Measurements from ENCODE around the gene CEP85. TPM values are rescaled to one million over a fixed set of nuclear protein-coding genes. Genes with fewer than 3 reads are reported as not detected.

Gene CEP85
- total and polyA plus RNA-seq, 10 of the 15 experiments (the other 5 are each of a cell fraction or from before 2014, with no cell fraction given): 8.4 to 26.8 (median 21.5) TPM

DNA sequence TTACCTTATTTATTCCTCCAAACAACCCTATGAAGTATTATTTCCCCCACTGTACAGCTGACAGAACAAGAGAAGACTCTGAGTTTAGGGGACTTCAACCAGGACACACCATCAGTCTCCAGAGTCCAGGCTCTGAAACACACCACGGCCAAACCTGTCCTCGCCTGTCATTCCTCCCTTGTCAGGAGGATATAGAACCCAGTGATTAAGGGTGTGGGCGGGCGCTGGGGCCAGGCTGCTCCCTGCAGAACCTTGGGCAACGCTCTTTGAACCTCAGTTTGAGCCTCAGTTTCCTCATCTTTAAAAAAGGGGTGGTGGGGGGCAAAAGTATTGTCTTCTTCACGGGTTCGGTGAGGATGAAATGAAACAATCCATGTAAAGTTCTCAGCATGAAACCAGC is 9.4 kb upstream of the CEP85 start:
- Histone ChIP-seq H3K79me2 (ENCODE audit: control insufficient read depth, insufficient read depth, low read length) (no peaks in the 10 kb centered on the region), H3K4me2 (ENCODE audit: control insufficient read depth, insufficient read depth) (no peak overlapping the region), H3K36me3 (ENCODE audit: control insufficient read depth in 2 of 2, insufficient read depth in 2 of 2, low read length in 1 of 2) (no peaks in the 10 kb centered on the region), H3K9me3 (replicated peaks; ENCODE audit: control insufficient read depth, insufficient read depth, low read length) (no peaks in the 10 kb centered on the region), H3K4me3 (no peak overlapping the region), H4K20me1 (ENCODE audit: control insufficient read depth, insufficient read depth) (no peaks in the 10 kb centered on the region; the same call in 1 of the 2 replicates), H3K27me3 (replicated peaks in 1 of 2; ENCODE audit: control insufficient read depth in 2 of 2, insufficient read depth in 2 of 2, low read length in 1 of 2) (peaks cover 0 to 5% of the 10 kb centered on the region in 2 experiments; a peak in 2 of 4 replicates), H2AFZ (ENCODE audit: control insufficient read depth, low read depth, low read length) (no peak overlapping the region; the same call in 1 of the 2 replicates), H3K4me1 (ENCODE audit: control insufficient read depth, insufficient read depth, low read length) (no peaks in the 10 kb centered on the region), H3K9ac (ENCODE audit: control insufficient read depth, insufficient read depth, low read length) (no peak overlapping the region), H3K27ac (ENCODE audit: control insufficient read depth, insufficient read depth) (no peak overlapping the region)
- 40% methylated on average over 7 of the region's 7 CpGs for WGBS (ENCODE audit: insufficient coverage, insufficient replicate concordance, low lambda C conversion rate, missing lambda C conversion rate)
- FAIRE-seq: no peak
- in situ Hi-C loops (cut with MboI): no loop called here
- intact Hi-C loops (cut with micrococcal nuclease; ENCODE audit: unreplicated experiment): no loop called here
- ATAC-seq: no peak
- DNase-seq (ENCODE audit: low read depth, low spot score): no peak
- CTCF ChIA-PET: no interaction called here
- RAD21 ChIA-PET (ENCODE audit: unreplicated experiment): no interaction called here
- POLR2A ChIA-PET: no interaction called here
- TF ChIP-seq TCF7 (IDR thresholded peaks at IDR 0.05; ENCODE audit: borderline replicate concordance): no peak
- TF ChIP-seq RFX5 (IDR thresholded peaks at IDR 0.05; ENCODE audit: low read depth, low read length): no peak
- no peak for TF ChIP-seq SRF (IDR thresholded peaks at IDR 0.05; ENCODE audit: low read depth in 2 of 2, low read length in 2 of 2)
- TF ChIP-seq MYC (IDR thresholded peaks at IDR 0.05; ENCODE audit: insufficient read depth, insufficient read length, insufficient replicate concordance, low read length, severe bottlenecking): no peak
- TF ChIP-seq CBFB (IDR thresholded peaks at IDR 0.05; ENCODE audit: low read depth): no peak
- TF ChIP-seq SUPT20H (IDR thresholded peaks at IDR 0.05; ENCODE audit: borderline replicate concordance, control insufficient read depth, low read depth, low read length): no peak
- no peak for TF ChIP-seq RAD51 (IDR thresholded peaks at IDR 0.05)
- TF ChIP-seq, protein P1, sequence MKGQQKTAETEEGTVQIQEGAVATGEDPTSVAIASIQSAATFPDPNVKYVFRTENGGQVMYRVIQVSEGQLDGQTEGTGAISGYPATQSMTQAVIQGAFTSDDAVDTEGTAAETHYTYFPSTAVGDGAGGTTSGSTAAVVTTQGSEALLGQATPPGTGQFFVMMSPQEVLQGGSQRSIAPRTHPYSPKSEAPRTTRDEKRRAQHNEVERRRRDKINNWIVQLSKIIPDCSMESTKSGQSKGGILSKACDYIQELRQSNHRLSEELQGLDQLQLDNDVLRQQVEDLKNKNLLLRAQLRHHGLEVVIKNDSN (IDR thresholded peaks at IDR 0.05; ENCODE audit: borderline replicate concordance, extremely low read length, insufficient read depth, low read depth, low read length): no peak
- TF ChIP-seq YY1 (IDR thresholded peaks at IDR 0.05; ENCODE audit: low read depth, low read length): no peak
- no peak for TF ChIP-seq ZNF622 (IDR thresholded peaks at IDR 0.05)
- no peak for TF ChIP-seq NR2C2 (IDR thresholded peaks at IDR 0.05; ENCODE audit: borderline replicate concordance, control insufficient read depth, insufficient read length, low read depth)
- no peak for TF ChIP-seq ZNF24 (IDR thresholded peaks at IDR 0.05)
- no peak for TF ChIP-seq RB1 (IDR thresholded peaks at IDR 0.05; ENCODE audit: borderline replicate concordance)
- TF ChIP-seq CBX3 (IDR thresholded peaks at IDR 0.05; ENCODE audit: borderline replicate concordance, low read depth): no peak
- TF ChIP-seq GATAD2B (conservative IDR thresholded peaks at IDR 0.05; ENCODE audit: low read depth): no peak
- no TSS peak for BruUV-seq (replicated peaks)
- SMC1A ChIA-PET (ENCODE audit: uncharacterized antibody, unreplicated experiment): no interaction called here
